GM21717 (cell line): ENCODE data around the gene TNNI2.

Source experiments
- ATAC-seq: cut with Tn5 transposase; IDR thresholded peaks from one replicate; pipeline ENCODE4 v1.9.1; 2021; ENCODE audit warnings: mild to moderate bottlenecking, moderate library complexity; ENCODE audit not compliant: unreplicated experiment

The TNNI2 gene

DNA sequence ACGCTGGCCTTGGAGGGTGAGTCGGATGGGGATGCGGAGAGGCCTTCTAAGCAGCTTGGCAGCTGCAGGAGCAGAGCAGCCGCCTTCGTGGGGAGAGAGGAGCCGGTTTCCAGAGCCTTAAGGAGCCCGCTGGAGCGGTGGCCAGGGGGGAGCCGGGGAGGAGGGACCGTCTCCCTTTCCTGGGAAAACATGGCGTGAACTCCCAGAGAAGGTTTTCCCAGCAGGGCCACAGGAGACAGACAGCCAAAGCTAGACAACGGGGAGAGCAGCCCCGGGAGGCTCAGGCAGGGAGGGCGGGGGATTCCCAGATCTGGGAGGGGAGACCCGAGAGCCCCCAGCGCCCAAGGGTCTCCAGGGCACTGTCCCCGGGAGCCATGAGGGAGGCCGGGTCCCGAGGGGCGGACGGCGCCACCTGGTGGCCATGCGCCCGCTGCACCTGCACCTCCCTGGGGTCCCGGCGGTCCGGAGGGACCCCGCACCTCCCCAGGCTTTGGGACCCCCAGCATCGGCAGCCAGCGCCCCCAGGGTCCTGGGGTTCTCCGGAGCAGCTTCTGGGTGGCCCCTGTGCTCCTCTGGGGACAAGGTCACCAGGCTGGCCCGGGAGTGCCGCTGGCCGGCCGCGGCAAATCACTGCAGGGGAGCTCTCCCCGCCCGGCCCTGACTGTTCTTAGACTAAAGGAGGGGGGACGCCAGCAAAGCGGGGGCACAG, 6.4 kb upstream of the TNNI2 start:
- ATAC-seq, result no peak

DNA sequence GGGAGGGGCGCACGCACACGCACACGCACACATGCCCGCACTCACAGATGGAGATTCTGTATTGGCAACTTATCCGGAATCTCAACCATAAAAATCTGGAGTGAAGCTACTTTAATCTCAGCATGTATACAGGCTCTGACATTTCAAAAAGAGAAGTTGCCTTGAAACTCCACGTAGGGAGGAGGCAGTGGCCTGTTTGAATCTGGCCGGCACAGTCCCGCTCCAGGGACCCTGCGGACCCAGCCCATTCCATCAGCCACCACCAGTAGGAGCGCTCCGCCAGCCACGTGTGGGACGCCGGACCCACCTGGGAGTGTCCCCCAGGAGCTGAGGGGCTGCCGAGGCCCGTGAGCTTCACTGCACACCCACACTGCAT, 5.9 kb upstream of the TNNI2 start:
- ATAC-seq, result no peak

DNA sequence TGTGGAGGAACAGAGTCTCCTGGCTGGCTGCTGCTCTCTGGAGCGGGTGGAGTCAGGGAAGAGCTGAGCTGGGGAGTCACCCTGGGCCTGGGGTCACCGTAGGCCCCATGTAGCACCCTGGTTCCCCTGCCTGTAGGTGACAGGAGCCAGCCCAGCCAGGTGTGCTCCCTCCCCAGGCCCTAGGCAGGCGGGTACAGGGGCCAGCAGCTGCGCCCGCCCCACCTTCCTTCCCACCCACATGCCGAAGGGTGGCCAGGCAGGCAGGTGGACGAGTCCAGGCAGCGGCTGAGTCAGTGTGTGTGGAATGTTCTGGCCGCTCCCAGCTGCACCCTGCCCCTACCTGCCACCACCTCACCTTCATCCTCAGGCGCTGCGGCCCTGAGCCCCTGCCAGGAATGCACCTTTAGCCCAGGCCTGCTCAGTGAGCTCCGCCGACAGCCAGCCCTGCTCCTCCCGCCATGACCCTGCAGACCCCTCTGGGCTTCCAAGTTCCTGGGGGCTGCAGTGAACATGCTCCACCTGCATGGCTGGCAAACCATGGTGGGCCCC, 4.6 kb upstream of the TNNI2 start:
- no peak for ATAC-seq

DNA sequence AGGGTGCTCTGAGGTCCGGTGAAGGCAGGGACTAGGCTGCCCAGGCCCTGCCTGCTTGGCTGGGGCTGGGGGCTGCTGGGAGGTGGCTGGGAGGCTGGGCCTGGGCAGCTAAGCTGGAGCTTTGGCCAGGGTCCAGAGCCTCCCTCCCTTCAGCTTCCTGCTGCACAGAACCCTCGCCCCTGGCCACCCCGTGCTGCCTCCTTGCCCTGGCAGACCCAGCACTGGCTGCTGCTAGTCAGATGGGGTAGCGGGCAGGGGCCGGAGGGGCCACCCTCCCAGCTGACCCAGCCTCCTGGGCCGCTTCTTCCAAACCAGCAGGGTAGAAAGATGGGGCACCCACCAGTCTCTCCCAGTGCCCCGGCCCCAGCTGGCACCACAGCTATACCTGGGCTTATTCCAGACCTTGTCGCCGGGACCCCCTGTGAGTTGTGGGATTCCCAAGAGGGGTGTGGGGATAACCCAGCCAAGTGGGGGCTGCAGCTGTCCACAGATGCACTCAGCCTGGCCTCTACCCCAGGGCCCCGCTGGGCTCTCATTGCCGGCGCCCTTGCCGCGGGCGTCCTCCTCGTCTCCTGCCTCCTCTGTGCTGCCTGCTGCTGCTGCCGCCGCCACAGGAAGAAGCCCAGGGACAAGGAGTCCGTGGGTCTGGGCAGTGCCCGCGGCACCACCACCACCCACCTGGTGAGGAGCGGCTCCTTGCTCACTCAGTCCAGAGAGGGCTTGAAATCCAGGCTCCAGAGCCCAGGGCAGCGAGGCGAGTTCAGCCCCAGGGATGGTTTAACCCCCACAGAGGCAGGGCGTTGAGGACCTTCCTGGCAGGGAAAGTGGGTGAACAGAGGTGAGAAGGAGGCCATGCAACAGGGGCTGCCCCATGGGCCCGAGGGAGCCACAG, 3.8 kb upstream of the TNNI2 start, which contains the start of gene SYT8:
Gene SYT8 (plus strand): TSS at position 212 of the 892 bp plus-strand sequence. CDS start 116 bp downstream, at position 328.
- ATAC-seq, result no peak

DNA sequence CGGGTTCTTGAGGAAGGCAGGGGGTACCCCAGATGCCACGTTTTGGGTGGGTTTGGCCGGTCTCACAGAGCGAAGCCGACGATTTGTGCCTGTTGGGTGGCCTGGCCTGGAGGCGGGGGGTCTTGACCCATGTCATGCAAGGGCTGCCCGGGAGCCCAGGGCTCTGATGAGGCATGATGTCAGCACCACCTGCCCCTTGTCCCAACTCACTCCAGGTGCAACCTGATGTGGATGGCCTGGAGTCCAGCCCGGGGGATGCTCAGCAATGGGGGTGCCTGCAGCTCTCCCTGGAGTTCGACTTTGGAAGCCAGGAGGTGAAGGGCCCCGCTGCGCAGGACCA, 3.1 kb upstream of the TNNI2 start:
- ATAC-seq, result no peak

DNA sequence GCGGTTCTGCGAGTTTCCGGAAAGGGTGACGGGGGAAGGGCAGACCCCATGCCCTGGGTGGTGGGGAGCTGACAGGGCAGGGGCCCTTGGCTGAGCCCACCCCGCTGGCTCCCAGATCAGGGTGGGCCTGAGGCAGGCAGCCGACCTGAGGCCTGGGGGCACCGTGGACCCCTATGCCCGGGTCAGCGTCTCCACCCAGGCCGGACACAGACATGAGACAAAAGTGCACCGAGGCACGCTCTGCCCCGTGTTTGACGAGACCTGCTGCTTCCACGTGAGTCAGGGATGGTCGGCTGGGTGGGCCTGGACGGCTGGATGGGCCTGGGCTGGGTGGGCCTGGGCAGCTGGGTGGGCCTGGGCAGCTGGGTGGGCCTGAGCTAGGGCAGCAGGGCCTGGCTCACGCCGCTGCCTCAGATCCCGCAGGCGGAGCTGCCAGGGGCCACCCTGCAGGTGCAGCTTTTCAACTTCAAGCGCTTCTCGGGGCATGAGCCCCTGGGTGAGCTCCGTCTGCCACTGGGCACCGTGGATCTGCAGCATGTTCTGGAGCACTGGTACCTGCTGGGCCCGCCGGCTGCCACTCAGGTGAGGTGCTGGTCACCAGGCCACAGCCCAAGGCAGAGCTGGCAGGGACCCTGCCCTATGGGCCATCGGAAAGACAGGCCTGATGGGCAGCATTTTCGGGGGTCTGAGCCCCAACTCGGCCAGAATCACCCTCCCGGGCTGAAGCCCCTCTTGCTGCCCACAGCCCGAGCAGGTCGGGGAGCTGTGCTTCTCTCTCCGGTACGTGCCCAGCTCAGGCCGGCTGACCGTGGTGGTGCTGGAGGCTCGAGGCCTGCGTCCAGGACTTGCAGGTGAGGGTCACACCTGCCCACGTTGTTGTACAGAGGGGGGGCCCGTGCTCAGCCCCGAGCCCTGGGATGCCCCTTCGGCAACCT, 2.5 kb upstream of the TNNI2 start:
- ATAC-seq, result no peak

DNA sequence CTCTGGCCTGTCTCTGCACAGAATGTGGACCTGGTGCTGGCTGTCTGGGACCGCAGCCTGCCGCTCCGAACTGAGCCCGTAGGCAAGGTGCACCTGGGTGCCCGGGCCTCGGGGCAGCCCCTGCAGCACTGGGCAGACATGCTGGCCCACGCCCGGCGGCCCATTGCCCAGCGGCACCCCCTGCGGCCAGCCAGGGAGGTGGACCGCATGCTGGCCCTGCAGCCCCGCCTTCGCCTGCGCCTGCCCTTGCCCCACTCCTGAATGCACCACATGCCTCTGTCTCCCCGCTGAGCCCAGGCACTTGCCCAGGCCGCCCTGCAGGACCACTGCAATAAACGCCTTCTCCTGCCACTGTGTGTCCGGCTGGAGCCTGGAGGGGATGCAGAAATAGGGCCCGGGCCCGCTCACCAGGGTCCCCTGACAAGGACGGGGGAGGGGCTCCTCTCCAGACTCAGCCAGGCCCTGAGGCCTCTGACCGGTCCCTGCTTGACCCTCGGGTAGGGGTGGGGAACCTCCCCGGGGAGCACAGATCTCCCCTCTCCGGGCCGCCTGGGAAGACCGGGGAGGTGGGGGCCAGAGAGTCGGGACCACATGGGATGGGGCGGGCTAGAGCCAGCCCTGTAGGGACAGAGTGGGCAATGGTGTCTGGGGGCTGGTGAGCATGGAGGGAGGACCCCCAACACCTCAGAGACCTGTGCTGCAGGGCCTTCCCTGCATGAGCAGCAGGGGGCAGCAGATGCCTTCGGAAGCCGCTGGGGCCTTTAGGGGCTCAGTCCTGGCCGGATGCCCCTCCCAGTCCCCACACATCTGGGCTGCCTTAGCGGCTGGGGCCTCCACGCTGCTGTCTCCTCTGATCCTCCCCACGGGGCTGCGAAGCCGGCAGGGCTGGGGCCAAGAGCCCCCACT, 1.4 kb upstream of the TNNI2 start:
- no peak for ATAC-seq

DNA sequence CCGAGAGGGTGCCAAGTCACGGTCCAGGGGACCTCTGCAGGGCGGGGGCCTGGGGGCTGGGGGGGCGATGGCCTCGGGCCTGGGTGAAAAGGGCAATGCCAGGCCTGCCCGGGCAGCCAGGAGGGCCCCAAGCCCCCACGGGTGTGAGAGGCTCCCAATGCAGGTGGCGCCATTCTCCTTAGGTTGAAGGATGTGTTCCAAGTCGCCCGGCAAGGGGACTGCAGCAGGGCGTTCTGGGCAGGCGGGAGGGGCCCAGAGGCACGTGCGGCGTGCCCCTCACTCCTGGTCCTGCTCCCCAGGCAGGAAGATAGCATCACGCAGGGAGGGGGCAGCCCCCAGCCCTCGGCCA, 730 bp upstream of the TNNI2 start:
- ATAC-seq, result no peak

DNA sequence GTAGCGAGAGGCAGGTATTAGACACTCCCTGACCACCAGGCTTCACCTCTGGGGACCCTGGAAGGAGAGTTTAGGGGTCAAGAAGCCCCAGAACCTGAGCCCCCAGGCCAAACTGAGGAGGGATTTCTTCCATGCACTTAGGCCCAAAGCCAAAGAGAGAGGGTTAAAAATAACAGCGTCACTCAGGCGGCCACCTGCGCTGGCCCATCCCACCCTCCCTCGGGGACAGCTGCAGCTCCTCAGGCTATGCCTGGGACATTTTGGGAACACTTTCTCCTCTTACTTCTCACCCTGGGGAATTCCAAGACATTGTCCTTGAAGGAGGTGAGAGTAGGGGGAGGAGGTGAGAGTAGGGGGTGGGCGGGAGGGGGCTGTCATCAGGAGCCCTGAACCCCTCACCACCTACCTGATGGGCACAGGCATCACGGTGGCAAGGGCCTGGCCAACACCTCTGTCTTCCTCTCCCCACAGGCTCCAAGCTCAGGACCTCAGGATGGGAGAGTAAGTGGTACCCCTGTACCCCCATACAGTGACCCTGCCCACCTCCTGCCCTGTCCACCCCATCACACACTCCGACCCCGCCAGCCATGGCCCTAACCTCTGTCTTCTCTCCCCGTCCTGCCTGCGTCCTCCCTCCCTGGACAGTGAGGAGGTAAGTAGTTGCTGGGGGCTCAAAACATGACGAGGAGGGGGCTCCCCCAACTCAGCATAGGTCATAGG, 583 bp downstream of the TNNI2 start:
- ATAC-seq, result no peak

DNA sequence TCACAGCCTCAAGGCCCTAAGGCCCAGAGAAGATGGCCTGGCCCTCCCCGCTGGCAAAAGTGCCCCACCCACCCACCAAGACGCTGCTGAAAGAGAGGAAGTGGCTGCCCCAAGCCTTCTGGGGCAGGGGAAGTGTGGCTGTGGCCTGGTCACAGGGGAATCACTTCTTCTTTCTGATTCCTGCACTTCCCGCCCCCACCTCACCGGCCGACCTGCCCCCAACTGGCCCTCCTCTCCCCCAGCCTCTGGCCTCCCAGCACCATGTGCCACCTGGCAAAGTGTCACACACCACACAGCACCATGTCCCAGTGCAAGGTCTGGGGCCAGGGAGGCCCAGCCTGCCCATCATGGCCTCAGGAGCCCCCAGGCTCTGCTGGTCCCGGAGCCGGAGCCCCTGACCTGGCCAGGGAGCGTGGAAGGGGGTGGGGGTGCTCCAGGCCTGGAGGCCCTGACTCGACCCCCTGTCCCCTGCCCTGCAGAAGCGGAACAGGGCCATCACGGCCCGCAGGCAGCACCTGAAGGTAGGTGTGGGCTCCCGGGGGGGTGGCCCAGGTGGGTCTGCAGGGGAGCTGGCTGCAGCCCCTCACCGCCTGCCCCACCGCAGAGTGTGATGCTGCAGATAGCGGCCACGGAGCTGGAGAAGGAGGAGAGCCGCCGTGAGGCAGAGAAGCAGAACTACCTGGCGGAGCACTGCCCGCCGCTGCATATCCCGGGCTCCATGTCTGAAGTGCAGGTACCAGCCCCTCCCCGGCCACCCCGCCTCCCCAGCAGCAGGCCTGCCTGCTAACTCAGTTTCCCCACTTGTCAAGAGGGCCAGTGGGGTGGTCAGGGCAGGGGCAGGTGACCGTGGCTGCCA, 1.4 kb downstream of the TNNI2 start:
- ATAC-seq, result no peak

DNA sequence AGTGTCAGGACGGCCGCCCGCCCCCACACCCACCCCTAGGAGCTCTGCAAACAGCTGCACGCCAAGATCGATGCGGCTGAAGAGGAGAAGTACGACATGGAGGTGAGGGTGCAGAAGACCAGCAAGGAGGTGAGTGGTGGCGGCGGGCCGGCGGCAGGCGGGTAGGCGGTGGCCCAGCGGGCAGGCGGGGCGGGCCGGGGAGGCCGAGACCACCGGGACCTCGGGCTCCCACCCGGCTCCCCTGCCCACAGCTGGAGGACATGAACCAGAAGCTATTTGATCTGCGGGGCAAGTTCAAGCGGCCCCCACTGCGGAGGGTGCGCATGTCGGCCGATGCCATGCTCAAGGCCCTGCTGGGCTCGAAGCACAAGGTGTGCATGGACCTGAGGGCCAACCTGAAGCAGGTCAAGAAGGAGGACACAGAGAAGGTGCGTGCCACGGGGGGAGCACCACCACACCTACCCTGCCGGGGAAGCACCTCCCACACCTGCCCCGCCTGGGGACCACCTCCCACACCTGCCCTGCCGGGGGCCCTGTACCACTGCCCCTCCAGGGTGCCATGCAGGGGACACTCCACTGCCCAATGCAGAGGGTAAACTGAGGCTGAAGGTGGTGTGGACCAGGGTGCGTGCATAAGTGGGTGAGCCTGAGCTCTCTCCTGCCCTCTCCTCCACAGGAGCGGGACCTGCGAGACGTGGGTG, 2.1 kb downstream of the TNNI2 start:
- ATAC-seq, result no peak

DNA sequence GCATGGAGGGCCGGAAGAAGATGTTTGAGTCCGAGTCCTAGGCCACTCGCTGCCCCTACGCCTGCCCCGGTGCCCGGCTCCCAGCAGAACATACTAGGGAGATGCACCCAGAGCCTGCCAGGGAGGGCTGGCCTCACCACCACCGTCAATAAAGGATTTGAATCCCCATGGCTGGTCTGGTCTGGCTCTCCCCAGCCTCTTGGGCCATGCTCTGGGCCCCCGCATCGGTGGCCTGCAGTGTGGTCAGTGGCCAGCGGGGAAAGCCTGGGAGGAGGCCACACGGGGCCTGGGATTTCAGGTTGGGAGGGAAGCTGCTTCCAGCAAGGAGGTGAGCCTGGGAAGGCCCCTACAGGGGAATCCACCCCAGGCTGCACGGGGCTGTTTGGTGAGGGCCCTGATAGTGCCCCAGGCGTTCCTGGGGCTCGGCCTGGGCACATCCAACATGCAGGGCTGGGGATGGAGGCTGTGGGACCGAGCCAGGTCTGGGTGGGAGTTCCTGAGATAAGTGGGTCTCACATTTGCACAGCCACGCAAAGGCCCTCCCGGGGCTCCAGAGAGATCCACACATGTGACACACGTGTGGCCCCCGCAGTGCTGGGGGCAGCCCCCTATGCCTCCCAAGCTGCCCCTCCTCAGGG, 2.8 kb downstream of the TNNI2 start:
- ATAC-seq, result no peak

DNA sequence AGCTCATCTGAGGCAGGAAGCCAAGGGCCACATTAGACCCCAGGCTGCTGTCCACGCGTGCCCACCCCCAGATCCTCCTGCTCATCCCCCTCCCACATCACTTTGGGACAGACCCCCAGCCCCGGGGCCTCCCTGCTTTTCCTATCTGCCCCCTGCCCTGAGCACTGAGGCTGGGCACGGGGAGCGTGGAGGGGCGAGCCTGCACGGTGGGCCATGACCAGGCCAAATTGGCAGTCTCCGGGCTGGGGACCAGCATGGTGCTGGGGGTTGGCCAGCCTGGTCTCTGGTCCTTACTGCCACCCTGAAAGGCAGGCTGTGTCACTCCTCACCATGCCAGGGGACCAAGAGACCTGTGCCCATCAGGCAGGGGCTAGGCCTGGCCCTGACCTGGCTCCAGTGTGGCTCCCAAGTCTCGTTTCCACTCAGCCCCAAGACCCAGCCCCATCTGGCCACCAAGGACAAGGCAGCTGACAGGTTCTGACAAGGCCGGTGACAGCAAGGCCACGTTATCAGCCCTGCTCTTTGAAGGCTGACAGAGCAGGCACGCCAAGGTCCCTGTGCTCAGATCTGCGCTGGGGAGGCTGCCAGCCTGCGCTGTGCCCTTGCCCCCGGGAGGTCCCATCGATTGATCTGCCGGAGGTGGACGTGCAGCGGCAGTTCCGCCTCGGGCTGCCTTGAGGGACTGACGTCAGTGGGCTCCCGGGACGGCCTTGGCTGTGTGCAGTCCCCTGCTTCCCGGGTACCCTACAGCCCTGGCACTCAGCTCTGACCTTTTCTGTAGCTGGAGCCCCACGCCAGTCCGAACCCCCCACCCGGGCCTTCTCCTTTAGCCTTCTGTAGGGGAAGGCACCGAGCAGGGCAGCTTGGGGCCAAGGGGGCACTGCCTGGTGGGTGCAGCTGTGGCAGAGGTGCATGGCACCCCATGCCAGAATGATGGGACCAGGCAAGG, 3.6 kb downstream of the TNNI2 start:
- ATAC-seq, result no peak

DNA sequence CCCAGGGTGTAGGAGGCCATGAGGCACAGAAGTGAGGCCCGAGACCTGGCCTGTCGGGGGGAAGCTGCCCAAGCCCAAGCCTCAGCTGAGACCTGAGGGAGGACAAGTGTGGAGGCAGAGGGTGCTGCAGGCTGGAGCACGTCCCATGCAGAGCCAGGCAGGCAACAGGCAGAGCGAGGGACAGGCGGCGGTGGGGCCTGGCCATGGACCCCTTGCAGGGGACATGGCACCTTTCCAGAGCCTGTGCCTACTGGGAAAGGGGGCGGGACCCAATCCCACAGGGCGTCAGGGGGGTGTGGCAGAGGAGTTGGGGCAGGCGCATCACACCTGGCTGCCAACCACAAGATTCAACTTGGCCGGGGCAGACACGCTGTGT, 4.3 kb downstream of the TNNI2 start:
- no peak for ATAC-seq

DNA sequence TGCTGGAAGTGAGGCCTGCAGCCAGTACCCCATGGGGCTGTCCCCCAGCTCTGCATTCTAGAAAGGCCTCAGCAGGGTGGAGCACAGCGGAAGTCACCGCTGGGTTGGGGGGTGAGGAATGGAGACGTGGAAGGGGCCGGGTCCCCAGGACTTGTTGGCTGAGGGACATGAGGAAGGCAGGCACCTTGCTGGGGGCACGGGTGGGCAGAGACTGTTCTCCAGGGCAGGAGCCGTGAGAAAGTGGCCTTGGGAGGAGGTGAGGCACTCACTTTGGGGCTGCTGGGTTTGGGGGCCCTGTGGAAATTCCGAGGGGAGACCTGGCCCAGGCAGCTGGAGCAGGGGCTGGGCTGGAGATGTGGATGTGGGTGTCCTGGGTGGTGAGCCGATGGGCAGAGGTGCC, 5.0 kb downstream of the TNNI2 start:
- ATAC-seq, result no peak
